H1 (cell line): Measurements from ENCODE around the gene ZC3H12C. TPM values are rescaled to one million over a fixed set of nuclear protein-coding genes. Genes with fewer than 3 reads are reported as not detected.

Experiments
- ASH2L ChIP-seq: fragments of 200-600, 300-600 bp; sonication (generic); IDR thresholded peaks from one replicate; pipeline ENCODE4 v1.7.1; 2017; ENCODE audit warnings: low read length
- CEBPB ChIP-seq: IDR thresholded peaks from 2 replicates; pipeline ENCODE4 v1.6.1; 2012; ENCODE audit warnings: low read depth, low read length
- E2F6 ChIP-seq: IDR thresholded peaks from 2 replicates; pipeline ENCODE4 v1.6.1; 2012; ENCODE audit warnings: inconsistent platforms
- MAFK ChIP-seq: IDR thresholded peaks from 2 replicates; pipeline ENCODE4 v1.6.1; 2012; ENCODE audit warnings: low read depth, mild to moderate bottlenecking, improper control_type of control experiment, low read length
- polyA plus RNA-seq, 7 experiments: library from polyadenylated mRNA; depleted of rRNA in 3 of 7; stranded (reverse) in 5 of 7; unstranded in 2 of 7; fragments of >200 nt in 5 of 7; fragments of 200-250 nt in 2 of 7; gene quantifications; 1 replicate in 5 of 7; 2 replicates in 1 of 7; 4 replicates in 1 of 7; pipeline versions ENCODE4 v1.2.1 to v1.2.3, GENCODE V29; 2011 to 2013; ENCODE audit warnings: missing spikeins in 2 of 7, mixed read lengths in 2 of 7
- total RNA-seq: library from RNA; stranded (reverse); fragmentation: NEBNext Ultra II Directional; extraction: Animal tissue kit (Norgen Biotek cat#: 25700); gene quantifications from 2 replicates; pipeline ENCODE4 v1.2.1, GENCODE V29; 2021

Gene ZC3H12C
- total and polyA plus RNA-seq, 2 of the 8 experiments (the other 6 are each of a cell fraction or from before 2014, with no cell fraction given), result 2.0 to 2.7 TPM

GRCh38 chr11:110123003-110123402, 29.8 kb downstream of the ZC3H12C start (continued):
- TF ChIP-seq CEBPB, result no peak
- no peak for TF ChIP-seq MAFK
- no peak for TF ChIP-seq ASH2L
- TF ChIP-seq E2F6, result no peak
